Gastroesophageal sphincter (tissue), 4 donors: ENCODE measurements around the gene PRKCQ. TPM values are rescaled to one million over a fixed set of nuclear protein-coding genes. Genes with fewer than 3 reads are reported as not detected.

ENCODE experiments used
- ATAC-seq: fragments of 150-250 bp; one replicate; pipeline ENCODE4 v1.9.1; 2016; ENCODE audit warnings: mild to moderate bottlenecking, moderate library complexity
- H3K27ac ChIP-seq, 4 donors: fragments of 200-600 bp; sonication (generic) in 3 of 4; 1 replicate in 3 of 4; 2 replicates in 1 of 4; pipeline ENCODE4 v1.5.1; 2016 to 2019
- H3K27me3 ChIP-seq: fragments of 200-600 bp; sonication (generic); one replicate; pipeline ENCODE4 v1.5.1; 2019
- H3K36me3 ChIP-seq, 2 donors: fragments of 200-600 bp; sonication (generic); one replicate each; pipeline ENCODE4 v1.5.1; 2019; ENCODE audit warnings: control low read depth in 1 of 2
- H3K4me1 ChIP-seq, 3 donors: fragments of 200-600 bp; sonication (generic); 1 replicate in 2 of 3; 2 replicates in 1 of 3; pipeline ENCODE4 v1.5.1; 2016 to 2019; ENCODE audit warnings: control low read depth in 2 of 3
- H3K4me3 ChIP-seq, 2 donors: fragments of 200-600 bp; sonication (generic); one replicate each; pipeline ENCODE4 v1.5.1; 2019; ENCODE audit warnings: mild to moderate bottlenecking in 1 of 2, moderate library complexity in 1 of 2
- H3K9me3 ChIP-seq, 3 donors: fragments of 200-600 bp; sonication (generic); one replicate each; pipeline ENCODE4 v1.5.1; 2017 to 2019; ENCODE audit warnings: control low read depth in 2 of 3
- CTCF ChIP-seq, 4 experiments: fragments of 200-600 bp in 2 of 4; fragments of 450-650 bp in 2 of 4; sonication (generic) in 1 of 4; IDR thresholded peaks; one replicate each; pipeline ENCODE4 v1.5.1; 2017 to 2019; ENCODE audit warnings: antibody characterized with exemption in 4 of 4, mild to moderate bottlenecking in 2 of 4, moderate library complexity in 2 of 4
- EP300 ChIP-seq: sonication (generic); formaldehyde crosslinking; IDR thresholded peaks from one replicate; pipeline ENCODE4 v1.6.1; 2017; ENCODE audit warnings: antibody characterized with exemption, mild to moderate bottlenecking
- POLR2A ChIP-seq, 2 donors: fragments of 450-650 bp; IDR thresholded peaks; one replicate each; pipeline ENCODE4 v1.6.1; 2017; ENCODE audit warnings: antibody characterized with exemption in 2 of 2, mild to moderate bottlenecking in 2 of 2, moderate library complexity in 1 of 2
- POLR2AphosphoS5 ChIP-seq: sonication (generic); formaldehyde crosslinking; IDR thresholded peaks from one replicate; pipeline ENCODE4 v1.6.1; 2017; ENCODE audit warnings: antibody characterized with exemption
- WGBS, 2 donors: methylation state at CpG; one replicate each; pipeline ENCODE4 v1.1.5; 2018; ENCODE audit warnings: low coverage in 1 of 2; 5-methylcytosine and 5-hydroxymethylcytosine counted together
- total RNA-seq, 4 donors: library from RNA; depleted of rRNA; stranded (reverse); fragments of >200 nt; gene quantifications; one replicate each; pipeline ENCODE4 v1.1.0, GENCODE V29; 2016

PRKCQ gene
- total RNA-seq, 4 donors from 2014 or later, result 2.0 to 7.6 (median 4.3) TPM

DNA sequence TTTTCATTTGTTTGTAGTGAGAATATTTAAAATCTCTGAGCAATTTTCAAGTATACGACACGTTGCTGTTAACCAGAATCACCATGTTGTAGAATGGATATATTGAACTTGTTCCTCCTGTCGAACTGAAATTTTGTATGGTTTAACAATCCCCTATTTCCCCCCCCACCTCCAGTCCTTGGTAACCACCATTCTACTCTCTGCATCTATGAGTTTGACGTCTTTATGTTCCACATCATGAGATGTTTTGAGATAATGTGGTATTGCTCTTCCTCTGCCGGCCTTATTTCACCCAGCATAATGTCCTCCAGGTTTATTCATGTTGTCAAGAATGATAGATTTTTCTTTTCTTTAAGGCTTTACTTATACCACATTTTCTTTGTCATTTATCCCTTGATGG, 17.4 kb upstream of the PRKCQ start:
- H3K36me3 ChIP-seq, result no peaks in the 10 kb centered on the region
- WGBS, 2 donors, result 62 to 81% methylated on average over 5 of the region's 5 CpGs

GRCh38 chr10:6595499-6595898, 15.4 kb upstream of the PRKCQ start:
- ATAC-seq, result no peak
- Histone ChIP-seq H3K4me1 (no peaks in the 10 kb centered on the region), H3K36me3 (no peaks in the 10 kb centered on the region), H3K27me3 (no peaks in the 10 kb centered on the region), H3K27ac (no peak overlapping the region), H3K9me3 (no peaks in the 10 kb centered on the region), H3K4me3 (no peak overlapping the region)
- no peak for TF ChIP-seq EP300
- TF ChIP-seq CTCF (IDR thresholded peaks at IDR 0.05), result no peak
- TF ChIP-seq POLR2AphosphoS5, result no peak
- TF ChIP-seq POLR2A (IDR thresholded peaks at IDR 0.05), result no peak
- 73 to 75% methylated on average over 4 of the region's 4 CpGs for whole genome bisulfite sequencing, 2 donors

More for the DNA sequence above, 17.4 kb upstream of the PRKCQ start:
- Histone ChIP-seq H3K9me3 (no peaks in the 10 kb centered on the region), H3K27me3 (no peaks in the 10 kb centered on the region), H3K27ac (no peak overlapping the region), H3K4me1 (no peaks in the 10 kb centered on the region), H3K4me3 (no peak overlapping the region)
- ATAC-seq, result no peak
- TF ChIP-seq POLR2AphosphoS5 (no peak), EP300 (no peak), POLR2A (IDR thresholded peaks at IDR 0.05) (no peak), CTCF (IDR thresholded peaks at IDR 0.05) (no peak)

DNA sequence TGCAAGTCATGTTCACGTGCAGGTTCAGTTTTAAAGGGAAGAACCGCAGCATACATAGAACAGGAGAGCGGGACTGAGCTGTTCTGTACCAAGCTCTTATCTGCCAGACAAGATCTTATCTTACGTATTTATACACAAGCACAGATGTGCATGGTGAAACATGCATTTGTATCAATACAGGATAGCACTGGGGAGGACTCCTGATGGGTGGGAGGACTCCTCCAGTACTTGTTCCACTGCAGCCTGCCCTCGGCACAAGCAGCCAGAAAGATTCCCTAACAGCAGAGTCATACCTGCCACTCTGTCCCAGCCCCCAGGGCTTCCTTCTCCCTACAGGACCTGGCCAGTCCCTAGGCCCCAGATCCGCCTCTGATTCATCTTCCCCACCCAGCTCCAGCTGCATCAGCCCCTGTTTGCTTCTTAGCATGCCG, 13.2 kb upstream of the PRKCQ start:
- H3K4me3 ChIP-seq, result no peak overlapping the region
- no peaks in the 10 kb centered on the region for H3K4me1 ChIP-seq
- no peaks in the 10 kb centered on the region for H3K36me3 ChIP-seq
- 83 to 86% methylated on average over 7 of the region's 7 CpGs for WGBS, 2 donors
- H3K27ac ChIP-seq, result no peak overlapping the region
- ATAC-seq, result no peak
- no peaks in the 10 kb centered on the region for H3K27me3 ChIP-seq
- no peaks in the 10 kb centered on the region for H3K9me3 ChIP-seq
- TF ChIP-seq POLR2A (IDR thresholded peaks at IDR 0.05) (no peak), EP300 (no peak), CTCF (IDR thresholded peaks at IDR 0.05) (no peak), POLR2AphosphoS5 (no peak)

DNA sequence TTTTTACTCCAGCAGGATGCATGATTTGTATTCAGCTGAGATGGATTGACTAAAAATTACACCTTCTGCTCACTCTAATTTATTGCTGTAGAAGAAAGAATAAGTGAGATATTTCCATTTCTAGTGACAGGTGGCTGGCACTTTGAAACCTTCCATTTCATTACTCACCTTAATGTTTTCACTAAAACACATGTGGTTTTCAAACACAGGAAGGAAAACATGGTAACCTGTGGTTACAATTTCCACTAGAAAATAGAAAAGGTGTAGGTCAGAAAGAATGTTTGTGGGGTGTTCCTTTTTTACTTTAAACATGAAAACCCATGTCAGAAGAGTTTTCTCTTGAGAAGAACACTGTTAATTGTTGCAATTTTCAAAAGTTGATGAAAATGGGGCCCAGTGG, 12.0 kb upstream of the PRKCQ start:
- Histone ChIP-seq H3K36me3 (no peaks in the 10 kb centered on the region), H3K4me3 (no peak overlapping the region), H3K9me3 (no peaks in the 10 kb centered on the region), H3K27ac (no peak overlapping the region), H3K27me3 (no peaks in the 10 kb centered on the region), H3K4me1 (no peaks in the 10 kb centered on the region)
- TF ChIP-seq CTCF (IDR thresholded peaks at IDR 0.05) (no peak), POLR2AphosphoS5 (no peak), EP300 (no peak), POLR2A (IDR thresholded peaks at IDR 0.05) (no peak)
- no peak for ATAC-seq

- ATAC-seq, result no peak
These were observed 11.6 kb upstream of the PRKCQ start for GRCh38 chr10:6591668-6592067.

More at GRCh38 chr10:6591668-6592067, 11.6 kb upstream of the PRKCQ start:
- no peaks in the 10 kb centered on the region for H3K27me3 ChIP-seq
- 40 to 67% methylated on average over 1 of the region's 2 CpGs for WGBS, 2 donors
- TF ChIP-seq EP300 (no peak), POLR2A (IDR thresholded peaks at IDR 0.05) (no peak), POLR2AphosphoS5 (no peak), CTCF (IDR thresholded peaks at IDR 0.05) (no peak)
- H3K27ac ChIP-seq, result no peak overlapping the region
- H3K4me3 ChIP-seq, result no peak overlapping the region
- no peaks in the 10 kb centered on the region for H3K4me1 ChIP-seq
- no peaks in the 10 kb centered on the region for H3K9me3 ChIP-seq
- no peaks in the 10 kb centered on the region for H3K36me3 ChIP-seq
